K562 (cell line): Measurements from ENCODE around the gene MGST3. TPM values are rescaled to one million over a fixed set of nuclear protein-coding genes. Genes with fewer than 3 reads are reported as not detected.

Experiments used
- ATAC-seq: fragments of 200-7000 bp; cut with Tn5 transposase; 3 replicates; pipeline ENCODE4 v1.9.1; 2020; ENCODE audit warnings: moderate library complexity
- BruUV-seq: library from RNA; stranded (reverse); fragments of 400-500 nt; replicated peaks from 2 replicates; lab custom pipeline; 2021; lab: Mats Ljungman, UMichigan
- CTCF ChIA-PET: fragments of 300-600 bp; formaldehyde crosslinking; extraction: SDS; loops from one replicate; lab custom pipeline; 2021; ENCODE audit warnings: low intra/inter-chr PET ratio; lab: Yijun Ruan, JAX
- POLR2A ChIA-PET: fragments of 300-600, 350-650 bp; sonication (Branson Sonifier 250); formaldehyde crosslinking; extraction: SDS; loops from one replicate; lab custom pipeline; 2021; ENCODE audit warnings: antibody characterized with exemption, inconsistent platforms; lab: Yijun Ruan, JAX
- DNase-seq, 4 experiments: peaks; one replicate each; pipeline versions ENCODE4 v3.0.0 to v3.0.0-alpha.2; 2011 to 2018; ENCODE audit warnings: low spot score in 3 of 4, mixed read lengths in 3 of 4; ENCODE audit errors: extremely low read depth in 1 of 4
- FAIRE-seq: peaks from 2 replicates; lab custom pipeline; 2011; peaks lifted over from hg19 to GRCh38; lab: Jason Lieb, UNC
- H2AFZ ChIP-seq: 2 replicates; pipeline ENCODE4 v1.6.0; 2011; ENCODE audit warnings: low read depth, low read length, control low read depth, inconsistent platforms
- H3K27ac ChIP-seq: fragments of 200-600 bp; 3 replicates; pipeline ENCODE4 v1.8.0; 2011; ENCODE audit warnings: low read depth, mild to moderate bottlenecking, control low read depth, inconsistent platforms, low read length, moderate library complexity, mixed read lengths; ENCODE audit errors: extremely low read depth
- H3K27me3 ChIP-seq, 2 experiments: fragments of 300-600 bp in 1 of 2; 2 replicates in 1 of 2; 3 replicates in 1 of 2; pipeline versions ENCODE4 v1.6.0 to v1.8.0; 2011; ENCODE audit warnings: inconsistent platforms in 2 of 2, low read length in 2 of 2, mild to moderate bottlenecking in 1 of 2, mixed read lengths in 1 of 2, moderate library complexity in 1 of 2; ENCODE audit not compliant: control insufficient read depth in 2 of 2, insufficient read depth in 2 of 2
- H3K36me3 ChIP-seq: fragments of 300-600 bp; 3 replicates; pipeline ENCODE4 v1.8.0; 2011; ENCODE audit warnings: mild to moderate bottlenecking, low read length, inconsistent platforms; ENCODE audit not compliant: control insufficient read depth, insufficient read depth
- H3K4me1 ChIP-seq, 2 experiments: fragments of 200-600 bp in 1 of 2; replicated peaks in 1 of 2; 2 replicates in 1 of 2; 3 replicates in 1 of 2; pipeline versions ENCODE4 v1.5.1 to v1.8.0; 2011; ENCODE audit warnings: inconsistent platforms in 2 of 2, low read length in 2 of 2, mild to moderate bottlenecking in 1 of 2, mixed read lengths in 1 of 2, moderate library complexity in 1 of 2; ENCODE audit not compliant: control insufficient read depth in 2 of 2, insufficient read depth in 2 of 2
- H3K4me2 ChIP-seq: 2 replicates; pipeline ENCODE4 v1.6.1; 2011; ENCODE audit warnings: low read length, control low read depth, inconsistent platforms, mixed read lengths; ENCODE audit not compliant: insufficient read depth
- H3K4me3 ChIP-seq: fragments of 200-600 bp; sonication (generic), shearing (Covaris generic); 2 replicates; pipeline ENCODE4 v1.5.1; 2016; ENCODE audit warnings: control low read depth, inconsistent platforms
- H3K79me2 ChIP-seq: fragments of 200-600 bp; 3 replicates; pipeline ENCODE4 v1.8.0; 2011; ENCODE audit warnings: low read length, inconsistent platforms; ENCODE audit not compliant: control insufficient read depth, insufficient read depth
- H3K9ac ChIP-seq, 2 experiments: 2 replicates each; pipeline versions ENCODE4 v1.6.0 to v1.6.1; 2011; ENCODE audit warnings: low read depth in 2 of 2, low read length in 2 of 2, control low read depth in 1 of 2, inconsistent platforms in 1 of 2, mild to moderate bottlenecking in 1 of 2, mixed read lengths in 1 of 2; ENCODE audit not compliant: insufficient read depth in 1 of 2
- H3K9me1 ChIP-seq: one replicate; pipeline ENCODE4 v1.6.0; 2011; ENCODE audit warnings: inconsistent platforms, mild to moderate bottlenecking, low read length, moderate library complexity; ENCODE audit not compliant: control insufficient read depth, insufficient read depth
- H3K9me3 ChIP-seq: replicated peaks from 2 replicates; pipeline ENCODE4 v1.5.1; 2011; ENCODE audit warnings: low read depth, low read length, inconsistent platforms; ENCODE audit not compliant: control insufficient read depth, insufficient read depth
- H4K20me1 ChIP-seq: replicated peaks from 2 replicates; pipeline ENCODE4 v1.6.1; 2011; ENCODE audit warnings: low read length, inconsistent platforms, mixed read lengths; ENCODE audit not compliant: control insufficient read depth, insufficient read depth
- FOXK2 ChIP-seq, 2 experiments: fragments of 450-650 bp; IDR thresholded peaks in 1 of 2; conservative IDR thresholded peaks in 1 of 2; 2 replicates each; pipeline ENCODE4 v1.6.1; 2016; ENCODE audit warnings: low read depth in 2 of 2, mild to moderate bottlenecking in 1 of 2
- KDM1A ChIP-seq, 2 experiments: fragments of 450-650 bp; IDR thresholded peaks; 2 replicates each; pipeline ENCODE4 v1.6.1; 2016; ENCODE audit warnings: mild to moderate bottlenecking in 2 of 2
- KLF6 ChIP-seq: fragments of 250-450 bp; sonication (Bioruptor Pico); IDR thresholded peaks from 2 replicates; pipeline ENCODE4 v1.4.0; 2020; ENCODE audit warnings: mild to moderate bottlenecking, moderate library complexity, borderline replicate concordance
- MCM7 ChIP-seq, 2 experiments: fragments of 450-650 bp; IDR thresholded peaks; 2 replicates each; pipeline ENCODE4 v1.6.1; 2016 to 2018
- NCOA1 ChIP-seq: fragments of 450-650 bp; IDR thresholded peaks from 2 replicates; pipeline ENCODE4 v1.6.1; 2016; ENCODE audit warnings: low read depth
- NFYB ChIP-seq: IDR thresholded peaks from 2 replicates; pipeline ENCODE4 v1.6.1; 2011; ENCODE audit warnings: mild to moderate bottlenecking, moderate library complexity; ENCODE audit not compliant: insufficient read length; ENCODE audit errors: extremely low read depth
- NR2C2 ChIP-seq, 2 experiments: fragments of 200-800 bp in 1 of 2; sonication (Bioruptor generic) in 1 of 2; sonication (generic) in 1 of 2; formaldehyde crosslinking in 1 of 2; IDR thresholded peaks; 2 replicates each; pipeline versions ENCODE4 v1.6.1 to v1.8.0; 2016 to 2022; ENCODE audit warnings: mild to moderate bottlenecking in 1 of 2, missing compliant biosample characterization in 1 of 2, missing genetic modification characterization in 1 of 2, missing genetic modification reagents in 1 of 2
- RBM15 ChIP-seq: fragments of 200-400 bp; formaldehyde crosslinking; IDR thresholded peaks from 2 replicates; pipeline ENCODE4 v1.6.1; 2018; ENCODE audit warnings: mild to moderate bottlenecking, low read length, moderate library complexity; ENCODE audit not compliant: insufficient read depth
- TAF1 ChIP-seq: IDR thresholded peaks from 2 replicates; pipeline ENCODE4 v1.6.1; 2011; ENCODE audit warnings: mild to moderate bottlenecking, low read length, moderate library complexity; ENCODE audit not compliant: insufficient read depth, control insufficient read depth, severe bottlenecking; ENCODE audit errors: extremely low read depth
- TCF7 ChIP-seq: sonication (generic); IDR thresholded peaks from 2 replicates; pipeline ENCODE4 v1.6.1; 2016; ENCODE audit warnings: antibody characterized with exemption, borderline replicate concordance
- ZNF124 ChIP-seq: sonication (generic); formaldehyde crosslinking; IDR thresholded peaks from 2 replicates; pipeline ENCODE4 v1.8.1; 2022; ENCODE audit warnings: missing genetic modification reagents
- ZNF436 ChIP-seq: fragments of 250-450, 450-650 bp; sonication (Bioruptor Pico); formaldehyde crosslinking; IDR thresholded peaks from 2 replicates; pipeline ENCODE4 v1.7.0; 2020; ENCODE audit warnings: mild to moderate bottlenecking
- ZNF644 ChIP-seq: fragments of 200-800 bp; sonication (Bioruptor generic); IDR thresholded peaks from 2 replicates; pipeline ENCODE4 v1.6.1; 2016; ENCODE audit warnings: low read depth, missing genetic modification characterization, missing compliant biosample characterization
- ZNF79 ChIP-seq: fragments of 250-450 bp; sonication (Bioruptor Pico); IDR thresholded peaks from 2 replicates; pipeline ENCODE4 v1.4.0; 2020; ENCODE audit warnings: low read depth, mild to moderate bottlenecking, moderate library complexity
- WGBS: fragments of 100-300 bp; shearing (Covaris generic); methylation state at CpG from one replicate; pipeline ENCODE4 v1.1.6; 2016; ENCODE audit warnings: low coverage, mixed read lengths; ENCODE audit not compliant: insufficient coverage; ENCODE audit errors: missing lambda C conversion rate; 5-methylcytosine and 5-hydroxymethylcytosine counted together
- in situ Hi-C: fragments of 300-500 bp; cut with MboI; formaldehyde crosslinking; loops from 4 replicates; pipeline ENCODE4 v1.15.0; 2018; ENCODE audit warnings: inconsistent platforms, mixed read lengths
- intact Hi-C: fragments of 100-400 bp; cut with micrococcal nuclease; formaldehyde crosslinking; loops from 2 replicates; pipeline ENCODE4 v1.14.2; 2022
- polyA plus RNA-seq, 8 experiments: library from polyadenylated mRNA; depleted of rRNA in 4 of 8; stranded (reverse) in 5 of 8; unstranded in 3 of 8; fragments of >200 nt; fragmentation: Nextera tagmentation in 2 of 8; fragmentation: Illumina TruSeq in 1 of 8; extraction: Ambion mirVana in 2 of 8; extraction: Trizol in 1 of 8; gene quantifications; 2 replicates each; pipeline versions ENCODE4 v1.2.1 to v1.2.3, GENCODE V29; 2011 to 2014; ENCODE audit warnings: inconsistent platforms in 1 of 8, missing spikeins in 1 of 8
- total RNA-seq, 7 experiments: library from RNA; depleted of rRNA in 6 of 7; stranded (reverse); fragments of >200 nt in 6 of 7; fragmentation: Illumina TruSeq in 2 of 7; extraction: Trizol in 2 of 7; gene quantifications; 2 replicates each; pipeline versions ENCODE4 v1.2.1 to v1.2.3, GENCODE V29; 2011 to 2021; ENCODE audit warnings: low replicate concordance in 1 of 7
- TF ChIP-seq, protein P1 (sequence below): fragments of 450-650 bp; IDR thresholded peaks from 2 replicates; pipeline ENCODE4 v1.6.1; 2016
- TF ChIP-seq, protein P2 (sequence below): sonication (generic); formaldehyde crosslinking; IDR thresholded peaks from 2 replicates; pipeline ENCODE4 v1.8.0; 2022; ENCODE audit warnings: missing genetic modification reagents, mild to moderate bottlenecking, borderline replicate concordance
- TF ChIP-seq, protein P3 (sequence below): sonication (generic); formaldehyde crosslinking; IDR thresholded peaks from 2 replicates; pipeline ENCODE4 v1.8.0; 2022; ENCODE audit warnings: mild to moderate bottlenecking, missing genetic modification reagents

The MGST3 gene
- total and polyA plus RNA-seq, 9 of the 15 experiments (the other 6 are each of a cell fraction or from before 2014, with no cell fraction given): 70.7 to 287 (median 105) TPM

DNA sequence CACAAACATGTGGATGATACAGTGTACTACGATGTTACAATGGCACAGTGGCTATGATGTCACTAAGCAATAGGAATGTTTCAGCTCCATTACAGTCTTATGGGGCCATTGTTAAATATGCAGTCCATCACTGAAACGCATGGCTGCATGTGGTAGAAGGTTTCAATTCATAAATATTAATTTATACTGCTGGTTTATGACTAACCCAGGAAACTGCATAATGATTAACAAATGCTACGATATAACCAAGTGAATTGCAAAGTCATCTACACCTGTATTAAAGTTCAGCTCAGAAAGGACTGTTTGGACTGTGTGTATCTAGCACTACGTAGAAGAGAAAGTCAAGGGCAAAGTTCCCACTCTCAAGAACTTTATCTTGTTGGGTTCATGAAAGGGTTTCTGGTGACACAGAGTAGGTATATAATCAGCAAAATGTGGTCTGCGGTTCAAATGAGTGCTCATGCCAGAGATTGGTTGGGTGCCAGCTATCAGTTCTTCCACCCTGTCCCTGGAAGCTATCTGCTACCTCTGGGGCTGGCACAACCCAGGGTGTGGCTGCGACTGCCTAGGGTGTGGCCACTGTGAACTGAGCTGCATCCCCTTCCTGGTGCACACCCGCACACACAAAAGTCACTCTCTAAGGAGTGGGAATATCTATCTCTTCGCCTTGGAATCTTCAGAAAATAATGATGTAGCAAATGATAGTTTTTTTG, 14.8 kb downstream of the MGST3 start:
- BruUV-seq: no TSS peak
- H3K27ac ChIP-seq: no peak overlapping the region
- H3K9ac ChIP-seq: peak overlapping the region in 1 of 2 experiments; percentile 33; a peak in 1 of 4 replicates
- H3K79me2 ChIP-seq: no peaks in the 10 kb centered on the region; the same call in 2 of the 3 replicates
- H3K27me3 ChIP-seq: no peaks in the 10 kb centered on the region
- ChIA-PET CTCF (no interaction called here), POLR2A (interaction anchor here (0.6 to 2.4 kb wide), 5 partner anchors 12 to 512 kb away, joined by 3 to 9 read pairs (median 7); no protein-coding TSS in a partner anchor)
- H3K36me3 ChIP-seq: peaks cover 3% of the 10 kb centered on the region; the same call in 2 of the 3 replicates
- peaks cover 10 to 15% of the 10 kb centered on the region in 2 experiments; a peak in 3 of 5 replicates for H3K4me1 ChIP-seq
- peak; percentile 31 to 65 (median 47) for DNase-seq
- intact Hi-C loops (no loop called here), in situ Hi-C loops (no loop called here)
- ATAC-seq: peak; percentile 80
- FAIRE-seq: no peak
- peaks cover 7% of the 10 kb centered on the region for H3K9me1 ChIP-seq
- 13% methylated on average over 8 of the region's 8 CpGs for WGBS
- H3K4me3 ChIP-seq: no peak overlapping the region
- no peaks in the 10 kb centered on the region for H3K9me3 ChIP-seq
- H4K20me1 ChIP-seq: peaks cover 8% of the 10 kb centered on the region; the same call in 1 of the 2 replicates
- H2AFZ ChIP-seq: no peak overlapping the region
- peak overlapping the region; percentile 46; the same call in 1 of the 2 replicates for H3K4me2 ChIP-seq
- TF ChIP-seq ZNF436 (CRISPR knock-in tag): no peak
- TF ChIP-seq, protein P1, sequence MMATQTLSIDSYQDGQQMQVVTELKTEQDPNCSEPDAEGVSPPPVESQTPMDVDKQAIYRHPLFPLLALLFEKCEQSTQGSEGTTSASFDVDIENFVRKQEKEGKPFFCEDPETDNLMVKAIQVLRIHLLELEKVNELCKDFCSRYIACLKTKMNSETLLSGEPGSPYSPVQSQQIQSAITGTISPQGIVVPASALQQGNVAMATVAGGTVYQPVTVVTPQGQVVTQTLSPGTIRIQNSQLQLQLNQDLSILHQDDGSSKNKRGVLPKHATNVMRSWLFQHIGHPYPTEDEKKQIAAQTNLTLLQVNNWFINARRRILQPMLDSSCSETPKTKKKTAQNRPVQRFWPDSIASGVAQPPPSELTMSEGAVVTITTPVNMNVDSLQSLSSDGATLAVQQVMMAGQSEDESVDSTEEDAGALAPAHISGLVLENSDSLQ: no peak
- no peak for TF ChIP-seq NR2C2 (CRISPR knock-in tag; IDR thresholded peaks at IDR 0.05)
- TF ChIP-seq NR2C2 (tag; IDR thresholded peaks at IDR 0.05): no peak; the same call in 1 of the 2 replicates
- TF ChIP-seq KDM1A (IDR thresholded peaks at IDR 0.05): peak in 1 of 2 experiments; percentile 24; a peak in 1 of 4 replicates
- no peak for TF ChIP-seq ZNF124 (CRISPR knock-in tag)
- TF ChIP-seq MCM7 (IDR thresholded peaks at IDR 0.05): no peak
- TF ChIP-seq RBM15: no peak
- no peak for TF ChIP-seq NCOA1
- TF ChIP-seq TAF1: no peak
- TF ChIP-seq KLF6 (CRISPR knock-in tag): no peak
- TF ChIP-seq NFYB: peak; percentile 6
- TF ChIP-seq, protein P2, sequence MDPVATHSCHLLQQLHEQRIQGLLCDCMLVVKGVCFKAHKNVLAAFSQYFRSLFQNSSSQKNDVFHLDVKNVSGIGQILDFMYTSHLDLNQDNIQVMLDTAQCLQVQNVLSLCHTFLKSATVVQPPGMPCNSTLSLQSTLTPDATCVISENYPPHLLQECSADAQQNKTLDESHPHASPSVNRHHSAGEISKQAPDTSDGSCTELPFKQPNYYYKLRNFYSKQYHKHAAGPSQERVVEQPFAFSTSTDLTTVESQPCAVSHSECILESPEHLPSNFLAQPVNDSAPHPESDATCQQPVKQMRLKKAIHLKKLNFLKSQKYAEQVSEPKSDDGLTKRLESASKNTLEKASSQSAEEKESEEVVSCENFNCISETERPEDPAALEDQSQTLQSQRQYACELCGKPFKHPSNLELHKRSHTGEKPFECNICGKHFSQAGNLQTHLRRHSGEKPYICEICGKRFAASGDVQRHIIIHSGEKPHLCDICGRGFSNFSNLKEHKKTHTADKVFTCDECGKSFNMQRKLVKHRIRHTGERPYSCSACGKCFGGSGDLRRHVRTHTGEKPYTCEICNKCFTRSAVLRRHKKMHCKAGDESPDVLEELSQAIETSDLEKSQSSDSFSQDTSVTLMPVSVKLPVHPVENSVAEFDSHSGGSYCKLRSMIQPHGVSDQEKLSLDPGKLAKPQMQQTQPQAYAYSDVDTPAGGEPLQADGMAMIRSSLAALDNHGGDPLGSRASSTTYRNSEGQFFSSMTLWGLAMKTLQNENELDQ: no peak
- TF ChIP-seq ZNF79: no peak
- no peak for TF ChIP-seq FOXK2 (conservative IDR thresholded peaks at IDR 0.05 in 1 of 2, IDR thresholded peaks at IDR 0.05 in 1 of 2; ENCODE audit: low read depth in 2 of 2)
- TF ChIP-seq, protein P3, sequence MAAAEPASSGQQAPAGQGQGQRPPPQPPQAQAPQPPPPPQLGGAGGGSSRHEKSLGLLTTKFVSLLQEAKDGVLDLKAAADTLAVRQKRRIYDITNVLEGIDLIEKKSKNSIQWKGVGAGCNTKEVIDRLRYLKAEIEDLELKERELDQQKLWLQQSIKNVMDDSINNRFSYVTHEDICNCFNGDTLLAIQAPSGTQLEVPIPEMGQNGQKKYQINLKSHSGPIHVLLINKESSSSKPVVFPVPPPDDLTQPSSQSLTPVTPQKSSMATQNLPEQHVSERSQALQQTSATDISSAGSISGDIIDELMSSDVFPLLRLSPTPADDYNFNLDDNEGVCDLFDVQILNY (CRISPR knock-in tag): no peak
- no peak for TF ChIP-seq TCF7
- 0 out of 2 replicates have a peak, but pooled peaks have one; percentile 27 for TF ChIP-seq ZNF644 (tag)
